Measurements from ENCODE around the gene AGTR1.
"Not testable (repeated sequence)": the region's sequence is repeated elsewhere in the genome, so short reads cannot be mapped to it uniquely, and the experiment has no call there.

Gene AGTR1

GRCh38 chr3:148718982-148719862 is 21.5 kb downstream of the AGTR1 start:
- DNase-seq (ENCODE audit: low spot score): no peak

GRCh38 chr3:148720873-148721272 is 23.2 kb downstream of the AGTR1 start:
- DNase-seq (ENCODE audit: low spot score): no peak

- no peak for DNase-seq (ENCODE audit: low spot score)
Observed at GRCh38 chr3:148723631-148724030, 25.9 kb downstream of the AGTR1 start.

GRCh38 chr3:148727231-148727630 is 29.5 kb downstream of the AGTR1 start:
- DNase-seq (ENCODE audit: low spot score): peak; percentile 9

GRCh38 chr3:148728753-148729152 is 31.1 kb downstream of the AGTR1 start:
- no peak for DNase-seq (ENCODE audit: low spot score)

GRCh38 chr3:148729476-148730055 is 31.9 kb downstream of the AGTR1 start:
- DNase-seq (ENCODE audit: low spot score): no peak

- no peak for DNase-seq (ENCODE audit: low spot score)
Observed at GRCh38 chr3:148730676-148731075, 33.0 kb downstream of the AGTR1 start.

GRCh38 chr3:148735597-148735996 is 37.9 kb downstream of the AGTR1 start:
- DNase-seq (ENCODE audit: low spot score): no peak

- DNase-seq (ENCODE audit: low spot score): no peak
Observed at GRCh38 chr3:148736086-148736485, 38.4 kb downstream of the AGTR1 start.

- no peak for DNase-seq (ENCODE audit: low spot score)
Observed at GRCh38 chr3:148737104-148737530, 39.4 kb downstream of the AGTR1 start.

- DNase-seq (ENCODE audit: low spot score): no peak
Observed at GRCh38 chr3:148739720-148740119, 42.0 kb downstream of the AGTR1 start.

GRCh38 chr3:148740291-148740690 is 42.6 kb downstream of the AGTR1 start:
- no peak for DNase-seq (ENCODE audit: low spot score)

GRCh38 chr3:148741219-148741618 is 43.5 kb downstream of the AGTR1 start:
- no peak for DNase-seq (ENCODE audit: low spot score)

GRCh38 chr3:148742118-148742517 is 44.4 kb downstream of the AGTR1 start:
- no peak for DNase-seq (ENCODE audit: low spot score)

- no peak for DNase-seq (ENCODE audit: low spot score)
Observed at GRCh38 chr3:148746053-148746452, 48.4 kb downstream of the AGTR1 start.

- DNase-seq (ENCODE audit: low spot score): no peak
Observed at GRCh38 chr3:148748283-148748682, 50.6 kb downstream of the AGTR1 start.

- no peak for DNase-seq (ENCODE audit: low spot score)
Observed at GRCh38 chr3:148750296-148750695, 52.6 kb downstream of the AGTR1 start.

GRCh38 chr3:148751461-148751860 is 53.8 kb downstream of the AGTR1 start:
- DNase-seq (ENCODE audit: low spot score): no peak

GRCh38 chr3:148753385-148753784 is 55.7 kb downstream of the AGTR1 start:
- DNase-seq (ENCODE audit: low spot score): not testable (repeated sequence)

- no peak for DNase-seq (ENCODE audit: low spot score)
Observed at GRCh38 chr3:148755570-148755969, 57.9 kb downstream of the AGTR1 start.

GRCh38 chr3:148756311-148756710 is 58.6 kb downstream of the AGTR1 start:
- no peak for DNase-seq (ENCODE audit: low spot score)

GRCh38 chr3:148757238-148758215 is 59.8 kb downstream of the AGTR1 start:
- no peak for DNase-seq (ENCODE audit: low spot score)

Measured in activated CD4-positive, alpha-beta T cell treated with anti-CD3 and anti-CD28 coated beads, Interleukin-2, Interleukin-4, amounts not matched to agents 100 ng/mL and 50 ng/mL, durations not matched to agents 16 hours and 8 hours (primary cell).